Mesothelial cell of epicardium (in vitro differentiated cells): Measurements from ENCODE around the gene RFNG. TPM values are rescaled to one million over a fixed set of nuclear protein-coding genes. Genes with fewer than 3 reads are reported as not detected.
A peak's percentile ranks its signal among the peaks of the same experiment; 100 is the strongest.

Experiments used
- DNase-seq, 2 experiments: peaks; one replicate each; pipeline ENCODE4 v3.0.0; 2021; ENCODE audit warnings: low spot score in 2 of 2; ENCODE audit not compliant: unreplicated experiment in 2 of 2
- H3K27ac Mint-ChIP-seq: 2 replicates; pipeline ENCODE4 v1.8.0; 2021; ENCODE audit warnings: mixed read lengths
- H3K27me3 Mint-ChIP-seq: 2 replicates; pipeline ENCODE4 v1.8.0; 2021; ENCODE audit warnings: low read depth, mixed read lengths
- H3K36me3 Mint-ChIP-seq: 2 replicates; pipeline ENCODE4 v1.8.0; 2021; ENCODE audit warnings: mixed read lengths
- H3K4me1 Mint-ChIP-seq: 2 replicates; pipeline ENCODE4 v1.8.0; 2021; ENCODE audit warnings: mixed read lengths
- H3K4me3 Mint-ChIP-seq: 2 replicates; pipeline ENCODE4 v1.8.0; 2021; ENCODE audit warnings: mild to moderate bottlenecking, moderate library complexity, mixed read lengths
- H3K9me3 Mint-ChIP-seq: 2 replicates; pipeline ENCODE4 v1.8.0; 2021; ENCODE audit warnings: mixed read lengths
- total RNA-seq: library from RNA; stranded (reverse); gene quantifications from 3 replicates; pipeline ENCODE4 v1.2.1, GENCODE V29; 2021
- TF ChIP-seq, protein P1 (sequence below): fragments of 200-600 bp; sonication (generic); IDR thresholded peaks from one replicate; pipeline ENCODE4 v1.5.0; 2021; ENCODE audit warnings: antibody characterized with exemption; ENCODE audit not compliant: unreplicated experiment

The RFNG gene, protein sequence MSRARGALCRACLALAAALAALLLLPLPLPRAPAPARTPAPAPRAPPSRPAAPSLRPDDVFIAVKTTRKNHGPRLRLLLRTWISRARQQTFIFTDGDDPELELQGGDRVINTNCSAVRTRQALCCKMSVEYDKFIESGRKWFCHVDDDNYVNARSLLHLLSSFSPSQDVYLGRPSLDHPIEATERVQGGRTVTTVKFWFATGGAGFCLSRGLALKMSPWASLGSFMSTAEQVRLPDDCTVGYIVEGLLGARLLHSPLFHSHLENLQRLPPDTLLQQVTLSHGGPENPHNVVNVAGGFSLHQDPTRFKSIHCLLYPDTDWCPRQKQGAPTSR
- total RNA-seq = 53.8 to 57.3 TPM (median 55.6 TPM) in 3 replicates

DNA sequence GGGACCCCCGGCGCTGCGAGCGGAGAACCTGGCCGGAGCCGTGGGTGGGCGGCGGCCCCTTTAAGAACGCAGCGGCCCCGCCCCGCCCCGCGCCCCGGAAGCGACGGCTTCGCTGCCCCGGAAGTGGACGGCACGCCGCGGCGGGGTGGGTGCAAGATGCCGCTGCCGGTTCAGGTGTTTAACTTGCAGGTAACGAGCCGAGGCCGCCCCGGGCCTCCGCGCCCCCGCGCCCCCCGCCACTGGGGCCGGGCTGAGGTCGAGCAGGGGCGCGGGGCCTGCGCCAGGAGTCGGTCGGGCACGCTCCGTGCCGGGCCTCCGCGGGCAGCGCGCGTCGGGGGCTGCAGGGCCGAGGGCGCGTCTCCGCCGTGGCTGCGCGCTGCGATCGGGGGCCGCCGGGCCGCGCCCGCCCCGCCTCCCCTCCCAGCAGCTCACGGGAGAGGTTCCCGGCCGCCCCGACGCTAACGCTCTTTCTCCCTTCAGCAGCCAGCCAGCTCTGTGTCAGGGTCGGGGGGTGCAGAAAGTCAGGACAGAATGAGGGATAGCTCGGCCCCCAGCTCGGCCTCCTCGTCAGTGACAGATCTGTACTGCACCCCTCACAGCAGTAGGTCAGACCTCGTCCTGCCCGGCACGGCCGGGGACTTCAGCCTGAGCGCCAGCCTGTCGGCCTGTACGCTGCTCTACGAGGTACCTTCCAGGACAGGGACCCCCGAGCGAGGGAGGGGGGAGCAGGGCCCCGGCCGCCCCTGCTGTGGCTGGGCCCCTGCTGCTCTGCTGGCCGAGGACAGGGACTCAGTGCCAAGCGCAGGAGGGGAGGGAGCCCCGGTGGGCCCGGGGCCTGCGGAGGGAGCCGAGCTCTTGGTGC lies at the start of gene RFNG, which contains the start of gene GPS1:
RFNG (minus strand) TSS at position 36 of the 862 bp plus-strand sequence. CDS start 45 bp downstream, outside the sequence.
GPS1 (plus strand) TSS at position 123 of the 862 bp plus-strand sequence; CDS start at position 157, 34 bp downstream.
- TF ChIP-seq, protein P1, sequence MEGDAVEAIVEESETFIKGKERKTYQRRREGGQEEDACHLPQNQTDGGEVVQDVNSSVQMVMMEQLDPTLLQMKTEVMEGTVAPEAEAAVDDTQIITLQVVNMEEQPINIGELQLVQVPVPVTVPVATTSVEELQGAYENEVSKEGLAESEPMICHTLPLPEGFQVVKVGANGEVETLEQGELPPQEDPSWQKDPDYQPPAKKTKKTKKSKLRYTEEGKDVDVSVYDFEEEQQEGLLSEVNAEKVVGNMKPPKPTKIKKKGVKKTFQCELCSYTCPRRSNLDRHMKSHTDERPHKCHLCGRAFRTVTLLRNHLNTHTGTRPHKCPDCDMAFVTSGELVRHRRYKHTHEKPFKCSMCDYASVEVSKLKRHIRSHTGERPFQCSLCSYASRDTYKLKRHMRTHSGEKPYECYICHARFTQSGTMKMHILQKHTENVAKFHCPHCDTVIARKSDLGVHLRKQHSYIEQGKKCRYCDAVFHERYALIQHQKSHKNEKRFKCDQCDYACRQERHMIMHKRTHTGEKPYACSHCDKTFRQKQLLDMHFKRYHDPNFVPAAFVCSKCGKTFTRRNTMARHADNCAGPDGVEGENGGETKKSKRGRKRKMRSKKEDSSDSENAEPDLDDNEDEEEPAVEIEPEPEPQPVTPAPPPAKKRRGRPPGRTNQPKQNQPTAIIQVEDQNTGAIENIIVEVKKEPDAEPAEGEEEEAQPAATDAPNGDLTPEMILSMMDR = no peak
- Mint-ChIP-seq H3K9me3 (no peaks in the 10 kb centered on the region), H3K4me3 (peak within 1 kb of the TSS; percentile 89), H3K36me3 (peaks cover 7% of the 10 kb centered on the region), H3K4me1 (peaks cover 13% of the 10 kb centered on the region), H3K27me3 (no peaks in the 10 kb centered on the region), H3K27ac (peak within 1 kb of the TSS; percentile 78)
- DNase-seq = peak; percentile 70 to 81

- Mint-ChIP-seq H3K4me3 (peak overlapping the region; percentile 22), H3K9me3 (no peaks in the 10 kb centered on the region), H3K27me3 (no peaks in the 10 kb centered on the region), H3K4me1 (peaks cover 39% of the 10 kb centered on the region), H3K27ac (peak overlapping the region; percentile 78), H3K36me3 (no peaks in the 10 kb centered on the region)
- TF ChIP-seq, protein P1 = no peak
- no peak for DNase-seq
Measured at GRCh38 chr17:82101301-82101715, 49.7 kb upstream of the RFNG start.

DNA sequence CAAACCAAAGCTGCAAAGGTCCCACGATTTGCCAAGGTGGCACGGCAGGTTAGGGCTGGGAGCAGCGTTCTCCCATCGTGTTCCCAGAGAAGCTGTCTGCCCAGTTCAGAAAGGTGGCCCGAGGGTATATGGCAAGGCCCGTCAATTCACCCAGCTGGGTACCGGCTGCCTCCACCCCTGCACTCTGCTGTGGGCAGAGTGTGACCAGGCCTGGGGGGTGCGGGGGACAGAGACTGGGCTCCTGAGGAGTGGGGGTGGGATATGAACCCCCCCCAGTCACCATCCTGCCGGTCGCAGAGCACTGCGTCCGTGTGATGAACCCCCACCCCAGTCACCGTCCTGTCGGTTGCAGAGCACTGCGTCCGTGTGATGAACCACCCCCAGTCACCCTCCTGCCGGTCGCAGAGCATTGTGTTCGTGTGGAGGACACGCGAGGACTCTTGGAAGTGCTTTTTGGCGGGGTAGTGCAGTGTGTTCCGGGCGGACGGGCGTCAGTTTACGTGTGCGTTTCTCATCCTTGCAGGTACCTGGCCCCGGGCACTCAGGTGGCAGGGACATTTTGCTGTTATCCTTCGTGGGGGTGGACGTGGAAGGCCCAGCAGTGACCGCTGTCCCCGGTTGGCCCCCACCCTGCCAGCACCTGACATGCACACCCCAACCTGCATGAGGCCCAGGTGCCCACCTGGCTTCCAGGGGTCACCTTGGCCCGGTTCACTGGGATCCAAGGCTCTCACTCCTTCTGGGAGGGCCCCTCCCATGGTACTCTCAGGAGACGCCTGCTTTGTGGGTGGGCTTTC lies 49.1 kb upstream of the RFNG start:
- TF ChIP-seq, protein P1 = no peak
- H3K27me3 Mint-ChIP-seq = no peaks in the 10 kb centered on the region
- H3K36me3 Mint-ChIP-seq = no peaks in the 10 kb centered on the region
- peak overlapping the region; percentile 22 for H3K4me3 Mint-ChIP-seq
- H3K27ac Mint-ChIP-seq = peak overlapping the region; percentile 78
- H3K9me3 Mint-ChIP-seq = no peaks in the 10 kb centered on the region
- H3K4me1 Mint-ChIP-seq = peaks cover 40% of the 10 kb centered on the region
- no peak for DNase-seq

- peak in 1 of 2 experiments; percentile 54 for DNase-seq
- Mint-ChIP-seq H3K27ac (peak overlapping the region; percentile 76), H3K9me3 (no peaks in the 10 kb centered on the region), H3K4me3 (peak overlapping the region; percentile 68), H3K27me3 (no peaks in the 10 kb centered on the region), H3K4me1 (peaks cover 31% of the 10 kb centered on the region), H3K36me3 (no peaks in the 10 kb centered on the region)
- TF ChIP-seq, protein P1 = no peak
Measured at GRCh38 chr17:82098939-82099763, 47.5 kb upstream of the RFNG start.
